Gastrocnemius medialis (tissue), 4 donors: Measurements from ENCODE around the gene SLX4IP. TPM values are rescaled to one million over a fixed set of nuclear protein-coding genes. Genes with fewer than 3 reads are reported as not detected.

ENCODE experiments used
- ATAC-seq, 2 donors: fragments of 150-250 bp; one replicate each; pipeline ENCODE4 v1.9.1; 2016
- DNase-seq, 2 donors: peaks; one replicate each; pipeline ENCODE4 v3.0.0-alpha.2; 2019
- H3K27ac ChIP-seq, 4 donors: fragments of 200-600 bp; sonication (generic); 1 replicate in 1 of 4; 2 replicates in 3 of 4; pipeline ENCODE4 v1.5.1; 2016 to 2018; ENCODE audit warnings: mild to moderate bottlenecking in 2 of 4, moderate library complexity in 1 of 4
- H3K27me3 ChIP-seq, 3 donors: fragments of 200-600 bp; sonication (generic) in 2 of 3; 1 replicate in 1 of 3; 2 replicates in 2 of 3; pipeline versions ENCODE4 v1.5.1 to v1.6.0; 2016 to 2019; ENCODE audit warnings: mild to moderate bottlenecking in 1 of 3, moderate library complexity in 1 of 3
- H3K36me3 ChIP-seq, 2 donors: fragments of 200-600 bp; sonication (generic) in 1 of 2; one replicate each; pipeline ENCODE4 v1.5.1; 2017 to 2018
- H3K4me1 ChIP-seq, 2 donors: fragments of 200-600 bp; sonication (generic) in 1 of 2; one replicate each; pipeline ENCODE4 v1.5.1; 2016 to 2017; ENCODE audit warnings: mild to moderate bottlenecking in 2 of 2
- H3K4me3 ChIP-seq, 4 donors: fragments of 200-600 bp; sonication (generic) in 3 of 4; 1 replicate in 1 of 4; 2 replicates in 3 of 4; pipeline ENCODE4 v1.5.1; 2016 to 2019; ENCODE audit warnings: mild to moderate bottlenecking in 2 of 4
- H3K9me3 ChIP-seq, 3 donors: fragments of 200-600 bp; sonication (generic) in 2 of 3; 1 replicate in 1 of 3; 2 replicates in 2 of 3; pipeline ENCODE4 v1.5.1; 2016 to 2019
- POLR2A ChIP-seq, 2 donors: fragments of 450-650 bp; IDR thresholded peaks; one replicate each; pipeline ENCODE4 v1.6.1; 2017; ENCODE audit warnings: antibody characterized with exemption in 2 of 2, mild to moderate bottlenecking in 2 of 2, moderate library complexity in 2 of 2
- in situ Hi-C, 4 donors: fragments of 200-750 bp; cut with MboI; loops; one replicate each; pipeline versions ENCODE4 v1.15.0 to v1.8.0; 2017; ENCODE audit warnings: low sequenced_read_pairs in 4 of 4
- intact Hi-C: fragments of 100-400 bp; cut with DNase I; formaldehyde crosslinking; loops from one replicate; pipeline ENCODE4 v1.15.1; 2023; ENCODE audit warnings: low total_unique reads
- total RNA-seq, 4 donors: library from RNA; depleted of rRNA; stranded (reverse); fragments of >200 nt; gene quantifications; one replicate each; pipeline versions ENCODE4 v1.1.0 to v1.2.3, GENCODE V29; 2016
- TF ChIP-seq, protein P1 (sequence below), 5 experiments: fragments of 450-650 bp in 3 of 5; fragments of 200-600 bp in 2 of 5; sonication (generic) in 2 of 5; IDR thresholded peaks in 4 of 5; conservative IDR thresholded peaks in 1 of 5; 1 replicate in 4 of 5; 2 replicates in 1 of 5; pipeline ENCODE4 v1.5.1; 2016 to 2019; ENCODE audit warnings: antibody characterized with exemption in 5 of 5, mild to moderate bottlenecking in 3 of 5, moderate library complexity in 3 of 5

The SLX4IP gene
- total RNA-seq, 4 donors from 2014 or later: 0.22 to 1.3 (median 0.71) TPM

DNA sequence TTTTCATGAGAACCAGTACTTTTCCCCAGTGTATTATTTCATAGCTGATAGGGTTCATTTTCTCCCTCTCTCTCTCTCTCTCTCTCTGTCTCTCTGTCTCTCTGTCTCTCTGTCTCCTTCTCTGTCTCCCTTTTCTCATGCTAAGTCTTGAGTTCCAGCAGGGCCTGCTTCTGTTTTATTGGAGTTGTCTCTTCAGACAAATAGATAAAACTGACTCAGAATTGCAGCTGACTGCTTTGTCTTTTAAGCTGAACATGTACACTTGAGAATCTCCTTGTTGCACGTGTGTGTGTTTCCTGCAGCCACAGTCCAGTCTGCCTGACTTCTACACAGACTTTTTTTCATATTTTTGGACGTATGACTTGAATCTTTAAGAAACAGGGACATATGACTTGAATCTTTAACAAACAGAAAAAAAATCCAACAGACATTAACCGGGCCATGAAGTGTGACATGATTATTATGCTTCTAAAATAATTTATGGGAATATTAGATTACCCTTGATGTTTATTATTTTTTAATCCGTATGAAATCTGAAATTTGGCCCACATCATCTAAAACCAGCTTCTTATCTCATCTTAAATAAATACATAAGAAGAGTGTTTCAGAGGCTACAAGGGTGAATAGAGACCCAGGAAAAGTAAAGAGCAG is 167.2 kb downstream of the SLX4IP start:
- TF ChIP-seq POLR2A (IDR thresholded peaks at IDR 0.05): no peak
- TF ChIP-seq, protein P1, sequence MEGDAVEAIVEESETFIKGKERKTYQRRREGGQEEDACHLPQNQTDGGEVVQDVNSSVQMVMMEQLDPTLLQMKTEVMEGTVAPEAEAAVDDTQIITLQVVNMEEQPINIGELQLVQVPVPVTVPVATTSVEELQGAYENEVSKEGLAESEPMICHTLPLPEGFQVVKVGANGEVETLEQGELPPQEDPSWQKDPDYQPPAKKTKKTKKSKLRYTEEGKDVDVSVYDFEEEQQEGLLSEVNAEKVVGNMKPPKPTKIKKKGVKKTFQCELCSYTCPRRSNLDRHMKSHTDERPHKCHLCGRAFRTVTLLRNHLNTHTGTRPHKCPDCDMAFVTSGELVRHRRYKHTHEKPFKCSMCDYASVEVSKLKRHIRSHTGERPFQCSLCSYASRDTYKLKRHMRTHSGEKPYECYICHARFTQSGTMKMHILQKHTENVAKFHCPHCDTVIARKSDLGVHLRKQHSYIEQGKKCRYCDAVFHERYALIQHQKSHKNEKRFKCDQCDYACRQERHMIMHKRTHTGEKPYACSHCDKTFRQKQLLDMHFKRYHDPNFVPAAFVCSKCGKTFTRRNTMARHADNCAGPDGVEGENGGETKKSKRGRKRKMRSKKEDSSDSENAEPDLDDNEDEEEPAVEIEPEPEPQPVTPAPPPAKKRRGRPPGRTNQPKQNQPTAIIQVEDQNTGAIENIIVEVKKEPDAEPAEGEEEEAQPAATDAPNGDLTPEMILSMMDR (IDR thresholded peaks at IDR 0.05 in 4 of 5, conservative IDR thresholded peaks at IDR 0.05 in 1 of 5): no peak
- no peak overlapping the region for H3K4me3 ChIP-seq
- H3K9me3 ChIP-seq: no peaks in the 10 kb centered on the region
- ATAC-seq (no peak), DNase-seq (no peak)
- intact Hi-C loops: no loop called here
- H3K36me3 ChIP-seq: no peaks in the 10 kb centered on the region
- in situ Hi-C loops: no loop called here
- H3K27ac ChIP-seq: peak overlapping the region in 1 of 4 donors; percentile 67
- no peaks in the 10 kb centered on the region for H3K27me3 ChIP-seq
- H3K4me1 ChIP-seq: peaks cover 0 to 4% of the 10 kb centered on the region in 2 donors

DNA sequence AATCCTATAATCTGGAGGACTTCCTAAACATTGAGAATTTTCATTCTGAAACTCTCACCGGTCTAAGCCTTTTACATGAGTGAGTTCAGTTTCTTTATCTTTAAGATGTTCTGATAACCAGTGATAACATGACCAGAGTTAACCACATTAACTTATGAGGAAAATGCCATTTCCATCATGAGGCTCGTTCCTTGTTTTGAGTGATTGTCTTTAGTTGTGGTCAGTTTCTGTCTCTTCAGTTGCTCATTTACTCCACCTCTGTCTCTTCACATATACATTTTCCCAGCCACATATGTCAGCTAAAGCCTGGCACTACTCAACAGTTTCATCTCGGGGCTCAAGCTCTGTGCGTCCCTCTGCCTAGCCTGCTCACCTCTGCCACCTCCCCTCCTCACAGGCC is 168.3 kb downstream of the SLX4IP start:
- H3K4me1 ChIP-seq: peaks cover 0 to 4% of the 10 kb centered on the region in 2 donors
- no peak for ATAC-seq
- TF ChIP-seq, protein P1 (IDR thresholded peaks at IDR 0.05 in 4 of 5, conservative IDR thresholded peaks at IDR 0.05 in 1 of 5): no peak
- TF ChIP-seq POLR2A (IDR thresholded peaks at IDR 0.05): no peak
- H3K9me3 ChIP-seq: no peaks in the 10 kb centered on the region
- H3K36me3 ChIP-seq: no peaks in the 10 kb centered on the region
- in situ Hi-C loops: no loop called here
- intact Hi-C loops: no loop called here
- H3K27ac ChIP-seq: peak overlapping the region; percentile 54 to 75 (median 66)
- H3K27me3 ChIP-seq: no peaks in the 10 kb centered on the region
- DNase-seq: no peak
- no peak overlapping the region for H3K4me3 ChIP-seq

DNA sequence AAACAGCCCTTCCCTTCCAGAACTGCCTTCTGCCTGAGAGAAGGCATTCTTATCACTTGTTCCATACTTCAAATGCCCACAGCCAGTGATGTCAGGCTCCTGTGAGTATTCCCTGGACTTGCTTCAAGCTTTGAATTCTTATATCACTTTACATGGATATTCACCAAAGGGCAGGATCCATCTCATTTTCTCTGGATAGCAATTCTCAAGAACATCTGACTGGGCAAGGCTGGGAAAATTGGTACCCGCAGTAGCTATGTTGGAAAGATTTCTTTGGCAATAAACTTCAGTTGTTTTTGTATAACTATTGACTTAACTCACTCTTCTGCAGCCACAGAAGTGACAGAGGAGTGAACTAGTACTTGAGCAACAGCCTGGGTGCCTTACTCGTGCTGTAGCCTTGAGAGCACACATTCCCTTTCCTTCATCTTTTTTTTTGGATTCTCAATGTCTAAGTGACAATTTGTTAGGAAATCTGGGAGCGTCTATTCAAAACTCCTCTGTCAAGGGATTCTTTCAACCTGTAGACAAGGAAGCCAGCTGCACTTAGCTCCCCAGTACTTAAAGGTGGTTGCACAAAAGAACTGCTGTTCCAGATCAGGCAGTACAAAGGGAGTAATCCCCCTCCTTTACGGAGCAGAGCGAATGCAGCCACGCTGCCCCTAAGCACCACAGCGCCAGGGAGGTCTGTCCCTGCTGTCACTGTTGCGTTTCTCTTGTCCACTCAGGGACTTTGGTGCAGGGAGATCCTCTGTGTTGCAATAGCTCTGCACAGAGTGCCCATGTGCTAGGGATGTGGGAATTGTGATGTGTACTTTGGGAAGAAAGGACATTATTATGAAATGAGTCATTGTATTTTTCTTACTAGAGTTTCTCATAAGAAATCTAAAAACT is 169.1 kb downstream of the SLX4IP start:
- peak; percentile 48 to 74 for DNase-seq
- no peak overlapping the region for H3K4me3 ChIP-seq
- H3K27me3 ChIP-seq: no peaks in the 10 kb centered on the region

DNA sequence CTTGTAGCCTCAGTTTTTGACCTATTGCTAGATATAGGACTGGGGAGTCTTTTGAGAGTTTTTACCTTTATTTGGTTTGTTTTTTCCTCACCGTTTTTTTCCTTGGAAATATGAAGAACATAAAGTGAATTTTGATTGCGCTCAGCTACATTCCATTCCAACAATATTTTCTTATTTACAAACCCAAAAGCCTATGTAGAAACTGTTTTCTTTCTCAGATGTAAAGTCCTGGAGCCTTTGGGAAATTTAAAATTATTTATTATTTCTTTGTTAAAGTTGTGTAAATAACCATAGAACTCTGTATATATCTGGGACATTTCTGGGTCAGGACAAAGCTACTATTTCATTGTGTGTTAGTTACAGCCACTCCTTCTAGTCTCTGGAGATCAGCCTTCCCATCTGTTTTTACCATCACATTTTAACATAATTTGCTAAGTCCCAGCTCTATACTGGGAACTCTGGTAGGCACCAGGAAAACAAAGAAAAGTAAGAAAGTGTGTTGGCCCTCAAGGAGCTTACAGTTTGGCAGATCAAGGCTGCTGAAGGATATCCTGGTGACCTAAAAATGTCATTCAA is 169.8 kb downstream of the SLX4IP start:
- Histone ChIP-seq H3K27me3 (no peaks in the 10 kb centered on the region), H3K27ac (peak overlapping the region; percentile 54 to 75 (median 68)), H3K36me3 (no peaks in the 10 kb centered on the region), H3K4me3 (no peak overlapping the region), H3K9me3 (no peaks in the 10 kb centered on the region), H3K4me1 (peaks cover 0 to 4% of the 10 kb centered on the region in 2 donors)
- intact Hi-C loops: no loop called here
- DNase-seq (no peak), ATAC-seq (peak; percentile 54 to 71)
- in situ Hi-C loops: no loop called here
- TF ChIP-seq, protein P1 (IDR thresholded peaks at IDR 0.05 in 4 of 5, conservative IDR thresholded peaks at IDR 0.05 in 1 of 5): no peak
- no peak for TF ChIP-seq POLR2A (IDR thresholded peaks at IDR 0.05)

More for the DNA sequence above, 169.1 kb downstream of the SLX4IP start:
- in situ Hi-C loops: no loop called here
- TF ChIP-seq, protein P1 (IDR thresholded peaks at IDR 0.05 in 4 of 5, conservative IDR thresholded peaks at IDR 0.05 in 1 of 5): no peak
- no peak for TF ChIP-seq POLR2A (IDR thresholded peaks at IDR 0.05)
- Histone ChIP-seq H3K4me1 (peaks cover 0 to 4% of the 10 kb centered on the region in 2 donors), H3K9me3 (no peaks in the 10 kb centered on the region), H3K27ac (peak overlapping the region; percentile 54 to 75 (median 68)), H3K36me3 (no peaks in the 10 kb centered on the region)
- intact Hi-C loops: no loop called here
- ATAC-seq: peak; percentile 92
